ENCODE results near the gene SYCE1. TPM values are rescaled to one million over a fixed set of nuclear protein-coding genes. Genes with fewer than 3 reads are reported as not detected.
"Not testable (repeated sequence)": the region's sequence is repeated elsewhere in the genome, so short reads cannot be mapped to it uniquely, and the experiment has no call there.

The SYCE1 gene
- total and polyA plus RNA-seq, 8 donors: 0.10 to 0.90 (median 0.21) TPM; not detected in 3

DNA sequence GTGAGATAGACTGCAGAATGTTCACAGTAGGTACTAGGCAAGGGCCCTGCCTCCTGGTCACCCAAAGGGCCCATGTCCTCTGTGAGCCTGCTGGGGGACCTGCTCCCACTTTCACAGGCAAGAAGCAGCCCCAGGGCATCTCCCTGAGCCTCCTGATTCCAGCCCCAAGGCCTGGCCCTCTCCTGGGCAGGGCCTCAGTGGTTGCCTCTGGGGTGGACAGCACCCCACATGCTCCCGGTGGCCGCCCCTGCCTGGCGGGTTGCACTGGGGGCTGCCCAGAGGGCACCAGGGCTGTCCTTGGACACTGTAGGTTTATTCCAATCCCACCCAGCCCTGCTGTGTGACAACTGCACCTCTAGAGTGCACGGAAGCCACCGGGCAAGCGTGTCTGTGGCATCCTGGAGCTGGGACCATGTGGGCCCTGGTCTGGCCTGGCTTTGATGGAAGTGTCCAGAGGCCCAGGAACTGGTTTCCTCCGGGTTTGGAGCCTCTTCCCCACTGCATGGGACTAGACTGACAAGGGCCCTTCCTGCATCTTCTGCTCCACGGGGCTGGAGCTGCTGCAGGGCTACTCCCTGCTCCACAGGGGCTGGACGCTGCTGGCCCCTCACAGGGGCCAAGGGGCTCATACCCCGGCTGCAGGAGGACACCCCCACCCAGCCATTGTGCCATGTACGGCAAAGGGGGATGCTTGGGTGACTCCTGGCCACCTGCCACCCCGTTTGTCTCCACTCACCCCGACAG is 25.0 kb upstream of the SYCE1 start:
- Histone ChIP-seq H3K27me3 (peaks cover 0 to 51% of the 10 kb centered on the region in 2 donors), H3K36me3 (no peaks in the 10 kb centered on the region), H3K4me1 (no peaks in the 10 kb centered on the region), H3K9me3 (peaks cover 0 to 1% of the 10 kb centered on the region in 2 donors), H3K4me3 (no peak overlapping the region), H3K27ac (no peak overlapping the region)
- TF ChIP-seq, protein P1, sequence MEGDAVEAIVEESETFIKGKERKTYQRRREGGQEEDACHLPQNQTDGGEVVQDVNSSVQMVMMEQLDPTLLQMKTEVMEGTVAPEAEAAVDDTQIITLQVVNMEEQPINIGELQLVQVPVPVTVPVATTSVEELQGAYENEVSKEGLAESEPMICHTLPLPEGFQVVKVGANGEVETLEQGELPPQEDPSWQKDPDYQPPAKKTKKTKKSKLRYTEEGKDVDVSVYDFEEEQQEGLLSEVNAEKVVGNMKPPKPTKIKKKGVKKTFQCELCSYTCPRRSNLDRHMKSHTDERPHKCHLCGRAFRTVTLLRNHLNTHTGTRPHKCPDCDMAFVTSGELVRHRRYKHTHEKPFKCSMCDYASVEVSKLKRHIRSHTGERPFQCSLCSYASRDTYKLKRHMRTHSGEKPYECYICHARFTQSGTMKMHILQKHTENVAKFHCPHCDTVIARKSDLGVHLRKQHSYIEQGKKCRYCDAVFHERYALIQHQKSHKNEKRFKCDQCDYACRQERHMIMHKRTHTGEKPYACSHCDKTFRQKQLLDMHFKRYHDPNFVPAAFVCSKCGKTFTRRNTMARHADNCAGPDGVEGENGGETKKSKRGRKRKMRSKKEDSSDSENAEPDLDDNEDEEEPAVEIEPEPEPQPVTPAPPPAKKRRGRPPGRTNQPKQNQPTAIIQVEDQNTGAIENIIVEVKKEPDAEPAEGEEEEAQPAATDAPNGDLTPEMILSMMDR (IDR thresholded peaks at IDR 0.05): no peak
- intact Hi-C loops (cut with DNase I): no loop called here
- ATAC-seq: no peak
- peak in 1 of 4 donors; percentile 49 for DNase-seq

DNA sequence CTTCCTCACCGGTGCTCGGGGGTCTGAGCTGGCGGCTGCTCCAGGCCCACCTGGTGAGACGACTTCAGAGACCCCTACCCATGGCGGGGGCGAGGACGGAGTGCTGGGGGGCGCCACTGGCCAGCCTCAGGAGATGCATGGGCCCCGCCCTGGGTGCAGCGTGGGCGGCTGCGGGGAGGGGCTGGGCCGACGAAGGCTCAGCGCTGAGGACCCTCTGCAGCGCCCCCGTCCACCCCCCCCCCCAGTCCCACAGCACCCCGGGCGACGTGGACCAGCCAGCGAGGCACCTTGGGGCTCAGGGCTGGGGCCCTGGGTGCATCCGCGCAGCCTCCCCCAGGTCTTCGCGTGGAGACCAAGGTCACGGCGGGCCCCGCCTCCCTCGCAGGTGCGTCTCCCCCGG is 11.7 kb upstream of the SYCE1 start:
- H3K4me3 ChIP-seq; H3K27me3 ChIP-seq; DNase-seq; H3K4me1 ChIP-seq; H3K36me3 ChIP-seq; H3K27ac ChIP-seq; intact Hi-C loops (cut with DNase I); ATAC-seq: not testable (repeated sequence)
- H3K9me3 ChIP-seq: peaks cover 4 to 30% of the 10 kb centered on the region in 2 donors

DNA sequence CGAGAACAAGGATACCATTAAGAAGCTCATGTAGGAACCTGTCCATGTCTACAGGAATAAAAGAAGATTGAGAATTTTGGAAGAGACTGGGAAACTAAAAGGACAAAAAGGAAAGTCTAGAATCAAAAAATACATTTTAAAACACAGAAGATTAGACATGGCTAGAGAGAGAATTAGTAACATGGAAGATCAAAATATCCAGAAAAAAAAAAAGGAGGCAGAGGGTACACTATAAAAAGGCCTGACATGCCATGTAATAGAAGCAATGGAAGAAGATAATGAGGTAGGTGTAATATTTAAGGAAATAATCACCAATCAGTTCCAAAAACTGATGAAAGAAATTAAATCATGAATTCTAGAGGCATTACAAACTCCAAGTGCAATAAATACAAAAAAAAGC is 8.1 kb upstream of the SYCE1 start:
- ATAC-seq; H3K36me3 ChIP-seq; H3K27me3 ChIP-seq; intact Hi-C loops (cut with DNase I); H3K27ac ChIP-seq; H3K4me3 ChIP-seq; DNase-seq; H3K4me1 ChIP-seq: not testable (repeated sequence)
- peaks cover 4 to 22% of the 10 kb centered on the region in 2 donors for H3K9me3 ChIP-seq

DNA sequence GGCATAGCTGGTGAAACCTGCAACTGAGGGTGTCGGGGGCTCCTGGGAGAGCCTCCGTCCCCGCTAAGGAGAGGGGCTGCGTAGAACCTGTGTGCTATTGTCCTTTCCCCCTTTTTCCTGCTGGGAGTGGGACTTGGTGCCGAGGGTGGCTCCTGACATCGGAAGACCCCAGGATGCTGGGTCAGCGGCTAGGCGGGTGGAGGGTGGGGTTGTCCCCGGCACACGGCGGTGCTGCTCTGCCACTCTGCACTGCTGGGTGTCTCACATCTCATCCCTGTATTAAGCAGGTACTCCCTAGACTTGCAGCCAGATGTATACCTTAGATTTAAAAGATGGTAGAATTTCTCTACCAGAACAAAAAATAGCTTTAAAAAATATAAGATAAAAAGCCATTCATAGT is 6.7 kb upstream of the SYCE1 start:
- ATAC-seq; H3K4me3 ChIP-seq; H3K4me1 ChIP-seq; H3K27ac ChIP-seq; intact Hi-C loops (cut with DNase I); H3K36me3 ChIP-seq: not testable (repeated sequence)
- Histone ChIP-seq H3K9me3 (peaks cover 4 to 22% of the 10 kb centered on the region in 2 donors), H3K27me3 (peaks cover 0 to 16% of the 10 kb centered on the region in 2 donors)
- DNase-seq: peak in 1 of 4 donors; percentile 72

DNA sequence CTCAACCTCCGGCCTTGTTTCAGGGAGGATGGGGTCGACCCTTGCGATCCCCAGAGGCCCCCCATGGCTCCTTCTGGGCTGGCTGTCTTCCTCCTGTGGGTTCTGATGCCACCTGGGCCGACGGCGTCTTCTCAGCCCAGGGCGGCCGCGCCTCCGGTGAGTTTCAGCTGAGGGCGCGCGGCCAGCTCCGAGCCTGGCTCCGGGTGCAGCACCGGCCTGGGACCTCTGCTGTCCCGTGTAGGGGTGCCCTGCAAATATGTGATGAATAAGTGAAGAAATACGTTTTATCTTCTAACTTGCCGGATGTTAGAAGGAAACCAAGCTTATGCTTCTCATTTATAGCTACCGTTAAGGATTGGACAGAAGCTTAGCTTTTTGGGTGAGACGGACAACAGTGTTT is 4.4 kb upstream of the SYCE1 start:
- H3K4me1 ChIP-seq; intact Hi-C loops (cut with DNase I); H3K27ac ChIP-seq; DNase-seq; H3K36me3 ChIP-seq; H3K4me3 ChIP-seq; ATAC-seq: not testable (repeated sequence)
- peaks cover 4 to 35% of the 10 kb centered on the region in 2 donors for H3K9me3 ChIP-seq
- H3K27me3 ChIP-seq: peaks cover 0 to 28% of the 10 kb centered on the region in 2 donors

DNA sequence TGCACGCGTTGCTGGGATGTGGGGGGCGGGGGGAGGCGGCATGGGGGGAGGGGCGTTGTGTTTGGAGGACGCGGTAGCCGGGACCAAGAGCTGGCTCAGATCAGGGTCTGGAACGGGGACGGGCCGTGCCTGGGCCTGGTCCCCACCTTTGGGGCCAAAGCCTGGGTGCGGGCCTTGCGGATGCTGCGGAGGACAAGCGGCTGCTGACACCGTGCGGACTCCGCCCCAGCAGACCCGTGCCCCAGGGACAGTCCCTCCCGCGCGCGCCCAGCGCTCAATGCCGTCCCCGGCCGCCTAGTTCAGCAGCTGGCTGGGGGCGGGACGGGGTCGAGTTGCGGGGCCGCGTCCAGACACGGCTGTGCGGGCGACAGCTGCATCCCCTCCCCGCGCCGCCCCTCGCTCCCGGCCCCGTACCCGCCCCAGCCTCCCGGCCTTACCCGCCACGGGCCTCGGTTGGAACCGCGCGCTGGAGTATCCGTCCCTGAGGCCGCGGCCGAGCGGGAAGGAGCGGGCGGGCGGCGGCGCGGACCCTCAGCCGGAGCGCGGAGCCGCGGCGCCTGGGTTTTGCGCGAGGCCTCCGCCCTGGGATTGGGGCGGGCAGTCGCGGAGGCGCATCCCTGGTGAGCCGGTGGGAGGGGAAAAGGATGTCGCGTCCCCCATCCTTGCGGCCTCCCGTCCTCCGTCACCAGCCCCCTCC is 3.6 kb upstream of the SYCE1 start:
- H3K27me3 ChIP-seq: peaks cover 0 to 32% of the 10 kb centered on the region in 2 donors
- ATAC-seq; H3K27ac ChIP-seq; H3K36me3 ChIP-seq; H3K4me3 ChIP-seq; DNase-seq; H3K4me1 ChIP-seq; intact Hi-C loops (cut with DNase I): not testable (repeated sequence)
- H3K9me3 ChIP-seq: peaks cover 4 to 29% of the 10 kb centered on the region in 2 donors

DNA sequence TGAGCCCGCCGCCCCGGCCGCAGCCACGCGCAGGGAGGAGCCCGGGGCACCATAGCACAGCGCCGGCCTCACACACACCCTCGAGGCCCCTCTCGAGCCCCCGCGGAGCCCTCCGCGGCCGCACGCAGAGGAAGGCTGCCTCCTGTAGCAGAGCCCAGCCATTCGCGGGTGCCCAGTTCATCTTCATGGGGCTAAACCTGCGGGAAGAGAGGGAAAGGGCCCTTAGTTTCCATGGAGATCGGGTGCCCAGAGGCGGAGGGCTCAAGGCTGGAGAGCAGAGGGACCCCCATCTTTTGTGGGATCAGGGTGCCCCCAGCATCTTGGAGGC is 2.9 kb upstream of the SYCE1 start:
- H3K27me3 ChIP-seq: peaks cover 0 to 32% of the 10 kb centered on the region in 2 donors
- no peak overlapping the region for H3K27ac ChIP-seq
- DNase-seq (peak in 1 of 4 donors; percentile 61), ATAC-seq (no peak)
- peaks cover under 1 to 21% of the 10 kb centered on the region in 2 donors for H3K9me3 ChIP-seq
- TF ChIP-seq, protein P1 (IDR thresholded peaks at IDR 0.05): no peak
- intact Hi-C loops (cut with DNase I): no loop called here
- no peaks in the 10 kb centered on the region for H3K4me1 ChIP-seq
- H3K36me3 ChIP-seq: no peaks in the 10 kb centered on the region
- H3K4me3 ChIP-seq: no peak overlapping the region
